DMS114 treated with DMSO at 0.1 percent for 48 hours (cell line): ENCODE data around the gene KLKB1.

Experiments
- DNase-seq: peaks from one replicate; lab custom pipeline; 2025; ENCODE audit not compliant: unreplicated experiment; lab: John Stamatoyannopoulos, UW

Gene KLKB1

DNA sequence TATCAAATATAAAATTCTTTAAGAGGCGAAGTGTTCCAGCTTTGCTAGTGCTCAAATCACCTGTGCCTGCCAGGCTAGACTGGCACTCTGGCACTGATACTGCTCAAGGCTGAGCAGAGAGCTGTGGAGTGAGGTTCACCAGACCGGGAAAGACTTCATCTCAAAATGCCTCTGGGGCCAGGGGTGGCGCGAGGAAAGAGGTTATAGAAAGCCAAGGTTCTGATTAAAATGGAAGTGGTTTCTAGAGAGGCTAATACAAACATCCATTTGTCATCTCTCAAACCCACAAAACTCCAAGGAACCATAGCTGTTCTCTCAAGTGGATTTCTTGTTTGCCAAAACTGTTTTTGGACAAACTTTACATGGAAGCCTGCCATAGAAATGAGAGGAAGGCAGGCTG lies 80.2 kb downstream of the KLKB1 start:
- no peak for DNase-seq

DNA sequence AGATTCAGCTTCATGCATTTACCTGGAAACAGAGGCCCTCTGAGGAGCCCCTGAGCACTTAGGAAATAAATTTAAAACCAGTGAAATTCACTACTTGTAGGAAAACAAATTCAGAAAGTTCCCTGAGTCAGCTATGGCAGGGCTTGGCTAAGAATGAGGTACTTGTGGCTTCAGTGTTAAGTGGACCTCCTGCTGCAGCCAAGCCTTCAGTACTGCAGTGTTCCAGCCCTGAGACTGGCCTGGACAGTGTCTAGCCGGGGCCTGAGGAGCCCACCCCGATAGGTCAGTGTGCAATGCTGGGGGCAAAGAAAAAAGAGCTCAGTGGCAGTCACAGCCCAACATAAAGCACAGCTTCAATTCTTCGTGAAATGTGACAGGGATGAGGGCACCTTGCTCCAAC lies 80.6 kb downstream of the KLKB1 start:
- no peak for DNase-seq
